WTC11 (cell line): ENCODE measurements around the gene LRRC28. TPM values are rescaled to one million over a fixed set of nuclear protein-coding genes. Genes with fewer than 3 reads are reported as not detected.

Source experiments
- ATAC-seq: fragments of 200-7000 bp; cut with Tn5 transposase; 2 replicates; pipeline ENCODE4 v1.10.0; 2021; ENCODE audit warnings: mild to moderate bottlenecking, moderate library complexity
- CTCF ChIA-PET: fragments of 300-600 bp; sonication (Branson Sonifier 250); formaldehyde crosslinking; loops from one replicate; lab custom pipeline; 2021; ENCODE audit warnings: antibody characterized with exemption; lab: Charles Lee
- POLR2A ChIA-PET: fragments of 350-600 bp; sonication (Branson Sonifier 250); formaldehyde crosslinking; loops from one replicate; lab custom pipeline; 2021; ENCODE audit warnings: antibody characterized with exemption; lab: Charles Lee
- DNase-seq: peaks from one replicate; pipeline ENCODE4 v3.0.0; 2021; ENCODE audit warnings: low spot score
- H3K27ac Mint-ChIP-seq: 2 replicates; pipeline ENCODE4 v1.8.0; 2021; ENCODE audit warnings: mixed read lengths
- H3K27me3 Mint-ChIP-seq: 2 replicates; pipeline ENCODE4 v1.8.0; 2021; ENCODE audit warnings: low read depth, mild to moderate bottlenecking, moderate library complexity, mixed read lengths
- H3K36me3 Mint-ChIP-seq: 2 replicates; pipeline ENCODE4 v1.8.0; 2021; ENCODE audit warnings: mixed read lengths
- H3K4me1 Mint-ChIP-seq: 2 replicates; pipeline ENCODE4 v1.8.0; 2022; ENCODE audit warnings: mixed read lengths
- H3K4me3 Mint-ChIP-seq: 2 replicates; pipeline ENCODE4 v1.8.0; 2021; ENCODE audit warnings: mild to moderate bottlenecking, moderate library complexity, mixed read lengths
- H3K9me3 Mint-ChIP-seq: 2 replicates; pipeline ENCODE4 v1.8.0; 2021; ENCODE audit warnings: mixed read lengths
- ATF6 ChIP-seq: sonication (generic); formaldehyde crosslinking; IDR thresholded peaks from 2 replicates; pipeline ENCODE4 v1.8.1; 2023; ENCODE audit warnings: mild to moderate bottlenecking, missing genetic modification reagents
- ERG ChIP-seq: fragments of 250-450 bp; sonication (Bioruptor Pico); IDR thresholded peaks from 2 replicates; pipeline ENCODE4 v1.8.0; 2021; ENCODE audit warnings: mild to moderate bottlenecking
- ETV6 ChIP-seq: sonication (generic); formaldehyde crosslinking; IDR thresholded peaks from 2 replicates; pipeline ENCODE4 v1.8.1; 2022; ENCODE audit warnings: mild to moderate bottlenecking, missing genetic modification reagents
- FOXP4 ChIP-seq: sonication (generic); formaldehyde crosslinking; IDR thresholded peaks from 2 replicates; pipeline ENCODE4 v1.8.0; 2022; ENCODE audit warnings: mild to moderate bottlenecking, missing genetic modification reagents
- GABPB1 ChIP-seq: sonication (generic); formaldehyde crosslinking; IDR thresholded peaks from 2 replicates; pipeline ENCODE4 v1.8.1; 2023; ENCODE audit warnings: mild to moderate bottlenecking, missing genetic modification reagents
- IRF1 ChIP-seq: sonication (generic); formaldehyde crosslinking; IDR thresholded peaks from 2 replicates; pipeline ENCODE4 v1.8.0; 2023; ENCODE audit warnings: missing genetic modification reagents
- MYBL2 ChIP-seq: sonication (generic); formaldehyde crosslinking; IDR thresholded peaks from 2 replicates; pipeline ENCODE4 v1.8.1; 2023; ENCODE audit warnings: mild to moderate bottlenecking, moderate library complexity, missing genetic modification reagents
- NFE2L1 ChIP-seq: sonication (generic); formaldehyde crosslinking; IDR thresholded peaks from 2 replicates; pipeline ENCODE4 v1.8.1; 2023; ENCODE audit warnings: missing genetic modification reagents
- NR1H2 ChIP-seq: sonication (generic); formaldehyde crosslinking; IDR thresholded peaks from 2 replicates; pipeline ENCODE4 v1.9.0; 2021; ENCODE audit warnings: mild to moderate bottlenecking, moderate library complexity, missing genetic modification reagents
- NR3C1 ChIP-seq: sonication (generic); formaldehyde crosslinking; conservative IDR thresholded peaks from 2 replicates; pipeline ENCODE4 v1.8.1; 2023; ENCODE audit warnings: low read depth, mild to moderate bottlenecking, missing genetic modification reagents
- OVOL2 ChIP-seq: fragments of 250-450 bp; sonication (Bioruptor Pico); IDR thresholded peaks from 2 replicates; pipeline ENCODE4 v1.9.0; 2021; ENCODE audit warnings: mild to moderate bottlenecking, borderline replicate concordance
- PRRX2 ChIP-seq: fragments of 250-450 bp; sonication (Bioruptor Pico); IDR thresholded peaks from 2 replicates; pipeline ENCODE4 v1.8.0; 2021; ENCODE audit warnings: mild to moderate bottlenecking
- ZNF219 ChIP-seq: sonication (generic); formaldehyde crosslinking; IDR thresholded peaks from 2 replicates; pipeline ENCODE4 v1.8.0; 2023; ENCODE audit warnings: missing genetic modification reagents, mild to moderate bottlenecking, borderline replicate concordance
- ZNF232 ChIP-seq: sonication (generic); formaldehyde crosslinking; IDR thresholded peaks from 2 replicates; pipeline ENCODE4 v1.8.0; 2022; ENCODE audit warnings: mild to moderate bottlenecking, missing genetic modification reagents
- ZNF317 ChIP-seq: sonication (generic); formaldehyde crosslinking; IDR thresholded peaks from 2 replicates; pipeline ENCODE4 v1.8.1; 2023; ENCODE audit warnings: low read depth, mild to moderate bottlenecking, moderate library complexity, missing genetic modification reagents, borderline replicate concordance
- ZNF396 ChIP-seq: fragments of 250-450 bp; sonication (Bioruptor Pico); IDR thresholded peaks from 2 replicates; pipeline ENCODE4 v1.8.0; 2021; ENCODE audit warnings: mild to moderate bottlenecking, moderate library complexity, borderline replicate concordance
- ZNF671 ChIP-seq: fragments of 250-450 bp; sonication (Bioruptor Pico); IDR thresholded peaks from 2 replicates; pipeline ENCODE4 v1.8.0; 2021; ENCODE audit warnings: mild to moderate bottlenecking
- total RNA-seq: library from RNA; stranded (reverse); gene quantifications from 3 replicates; pipeline ENCODE4 v1.2.3, GENCODE V29; 2021
- TF ChIP-seq, protein P1 (sequence below): sonication (generic); formaldehyde crosslinking; IDR thresholded peaks from 2 replicates; pipeline ENCODE4 v1.8.1; 2023; ENCODE audit warnings: mild to moderate bottlenecking, missing genetic modification reagents, borderline replicate concordance
- TF ChIP-seq, protein P2 (sequence below): sonication (generic); formaldehyde crosslinking; IDR thresholded peaks from 2 replicates; pipeline ENCODE4 v1.8.0; 2023; ENCODE audit warnings: mild to moderate bottlenecking, missing genetic modification reagents
- TF ChIP-seq, protein P3 (sequence below): fragments of 250-450 bp; sonication (Bioruptor Pico); IDR thresholded peaks from 2 replicates; pipeline ENCODE4 v1.9.0; 2021; ENCODE audit warnings: moderate library complexity, mild to moderate bottlenecking, inconsistent platforms, borderline replicate concordance

LRRC28 gene
- total RNA-seq, 1 experiment from 2014 or later: 18.4 TPM

GRCh38 chr15:99210334-99210733 lies 40.9 kb upstream of the LRRC28 start (continued):
- TF ChIP-seq MYBL2 (CRISPR knock-in tag): no peak
- TF ChIP-seq, all 79 proteins: peak for 0

DNA sequence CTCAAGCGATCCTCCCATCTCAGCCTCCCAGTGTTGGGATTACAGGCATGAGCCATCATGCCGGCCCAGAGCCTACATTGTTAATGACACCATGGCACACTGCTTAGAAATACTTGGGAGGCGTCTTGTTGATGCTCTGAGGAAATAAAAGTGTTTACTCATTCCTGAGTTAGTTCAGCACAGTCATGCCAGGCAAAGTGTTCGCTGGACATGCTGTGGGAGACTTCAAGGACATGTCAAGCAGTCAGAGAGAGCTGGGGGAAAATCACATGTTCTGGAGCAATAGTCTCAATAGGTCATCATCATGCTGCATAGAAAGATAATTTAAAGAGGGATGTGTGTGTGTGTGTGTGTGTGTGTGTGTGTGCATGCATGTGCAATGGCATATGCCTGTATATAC lies 39.4 kb upstream of the LRRC28 start:
- H3K27ac Mint-ChIP-seq: no peak overlapping the region
- ChIA-PET POLR2A (no interaction called here), CTCF (no interaction called here)
- no peaks in the 10 kb centered on the region for H3K9me3 Mint-ChIP-seq
- no peaks in the 10 kb centered on the region for H3K27me3 Mint-ChIP-seq
- H3K36me3 Mint-ChIP-seq: peaks cover 3% of the 10 kb centered on the region
- ATAC-seq: no peak
- no peak overlapping the region for H3K4me3 Mint-ChIP-seq
- DNase-seq: no peak
- H3K4me1 Mint-ChIP-seq: no peaks in the 10 kb centered on the region
- TF ChIP-seq ZNF671 (CRISPR knock-in tag): no peak
- no peak for TF ChIP-seq GABPB1 (CRISPR knock-in tag)
- TF ChIP-seq NFE2L1: no peak
- no peak for TF ChIP-seq ZNF219 (CRISPR knock-in tag)
- no peak for TF ChIP-seq PRRX2 (CRISPR knock-in tag)
- TF ChIP-seq ZNF232 (CRISPR knock-in tag): no peak
- TF ChIP-seq ZNF317 (CRISPR knock-in tag): no peak
- TF ChIP-seq, protein P1, sequence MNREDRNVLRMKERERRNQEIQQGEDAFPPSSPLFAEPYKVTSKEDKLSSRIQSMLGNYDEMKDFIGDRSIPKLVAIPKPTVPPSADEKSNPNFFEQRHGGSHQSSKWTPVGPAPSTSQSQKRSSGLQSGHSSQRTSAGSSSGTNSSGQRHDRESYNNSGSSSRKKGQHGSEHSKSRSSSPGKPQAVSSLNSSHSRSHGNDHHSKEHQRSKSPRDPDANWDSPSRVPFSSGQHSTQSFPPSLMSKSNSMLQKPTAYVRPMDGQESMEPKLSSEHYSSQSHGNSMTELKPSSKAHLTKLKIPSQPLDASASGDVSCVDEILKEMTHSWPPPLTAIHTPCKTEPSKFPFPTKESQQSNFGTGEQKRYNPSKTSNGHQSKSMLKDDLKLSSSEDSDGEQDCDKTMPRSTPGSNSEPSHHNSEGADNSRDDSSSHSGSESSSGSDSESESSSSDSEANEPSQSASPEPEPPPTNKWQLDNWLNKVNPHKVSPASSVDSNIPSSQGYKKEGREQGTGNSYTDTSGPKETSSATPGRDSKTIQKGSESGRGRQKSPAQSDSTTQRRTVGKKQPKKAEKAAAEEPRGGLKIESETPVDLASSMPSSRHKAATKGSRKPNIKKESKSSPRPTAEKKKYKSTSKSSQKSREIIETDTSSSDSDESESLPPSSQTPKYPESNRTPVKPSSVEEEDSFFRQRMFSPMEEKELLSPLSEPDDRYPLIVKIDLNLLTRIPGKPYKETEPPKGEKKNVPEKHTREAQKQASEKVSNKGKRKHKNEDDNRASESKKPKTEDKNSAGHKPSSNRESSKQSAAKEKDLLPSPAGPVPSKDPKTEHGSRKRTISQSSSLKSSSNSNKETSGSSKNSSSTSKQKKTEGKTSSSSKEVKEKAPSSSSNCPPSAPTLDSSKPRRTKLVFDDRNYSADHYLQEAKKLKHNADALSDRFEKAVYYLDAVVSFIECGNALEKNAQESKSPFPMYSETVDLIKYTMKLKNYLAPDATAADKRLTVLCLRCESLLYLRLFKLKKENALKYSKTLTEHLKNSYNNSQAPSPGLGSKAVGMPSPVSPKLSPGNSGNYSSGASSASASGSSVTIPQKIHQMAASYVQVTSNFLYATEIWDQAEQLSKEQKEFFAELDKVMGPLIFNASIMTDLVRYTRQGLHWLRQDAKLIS (CRISPR knock-in tag): no peak
- no peak for TF ChIP-seq ATF6 (CRISPR knock-in tag)
- TF ChIP-seq IRF1 (CRISPR knock-in tag): no peak
- no peak for TF ChIP-seq ZNF396 (CRISPR knock-in tag)
- TF ChIP-seq OVOL2 (CRISPR knock-in tag): no peak
- TF ChIP-seq ERG (CRISPR knock-in tag): no peak
- no peak for TF ChIP-seq FOXP4
- no peak for TF ChIP-seq NR1H2 (CRISPR knock-in tag)
- TF ChIP-seq, protein P2, sequence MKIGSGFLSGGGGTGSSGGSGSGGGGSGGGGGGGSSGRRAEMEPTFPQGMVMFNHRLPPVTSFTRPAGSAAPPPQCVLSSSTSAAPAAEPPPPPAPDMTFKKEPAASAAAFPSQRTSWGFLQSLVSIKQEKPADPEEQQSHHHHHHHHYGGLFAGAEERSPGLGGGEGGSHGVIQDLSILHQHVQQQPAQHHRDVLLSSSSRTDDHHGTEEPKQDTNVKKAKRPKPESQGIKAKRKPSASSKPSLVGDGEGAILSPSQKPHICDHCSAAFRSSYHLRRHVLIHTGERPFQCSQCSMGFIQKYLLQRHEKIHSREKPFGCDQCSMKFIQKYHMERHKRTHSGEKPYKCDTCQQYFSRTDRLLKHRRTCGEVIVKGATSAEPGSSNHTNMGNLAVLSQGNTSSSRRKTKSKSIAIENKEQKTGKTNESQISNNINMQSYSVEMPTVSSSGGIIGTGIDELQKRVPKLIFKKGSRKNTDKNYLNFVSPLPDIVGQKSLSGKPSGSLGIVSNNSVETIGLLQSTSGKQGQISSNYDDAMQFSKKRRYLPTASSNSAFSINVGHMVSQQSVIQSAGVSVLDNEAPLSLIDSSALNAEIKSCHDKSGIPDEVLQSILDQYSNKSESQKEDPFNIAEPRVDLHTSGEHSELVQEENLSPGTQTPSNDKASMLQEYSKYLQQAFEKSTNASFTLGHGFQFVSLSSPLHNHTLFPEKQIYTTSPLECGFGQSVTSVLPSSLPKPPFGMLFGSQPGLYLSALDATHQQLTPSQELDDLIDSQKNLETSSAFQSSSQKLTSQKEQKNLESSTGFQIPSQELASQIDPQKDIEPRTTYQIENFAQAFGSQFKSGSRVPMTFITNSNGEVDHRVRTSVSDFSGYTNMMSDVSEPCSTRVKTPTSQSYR (CRISPR knock-in tag): no peak
- no peak for TF ChIP-seq ETV6 (CRISPR knock-in tag)
- TF ChIP-seq NR3C1 (CRISPR knock-in tag): no peak
- TF ChIP-seq, protein P3, sequence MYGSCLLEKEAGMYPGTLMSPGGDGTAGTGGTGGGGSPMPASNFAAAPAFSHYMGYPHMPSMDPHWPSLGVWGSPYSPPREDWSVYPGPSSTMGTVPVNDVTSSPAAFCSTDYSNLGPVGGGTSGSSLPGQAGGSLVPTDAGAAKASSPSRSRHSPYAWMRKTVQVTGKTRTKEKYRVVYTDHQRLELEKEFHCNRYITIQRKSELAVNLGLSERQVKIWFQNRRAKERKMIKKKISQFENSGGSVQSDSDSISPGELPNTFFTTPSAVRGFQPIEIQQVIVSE (CRISPR knock-in tag): no peak
